PC-3 (cell line): ENCODE data around the gene EPHA2.

Experiments used
- CTCF ChIP-seq: fragments of 300-600 bp; sonication (generic); conservative IDR thresholded peaks from 2 replicates; pipeline ENCODE4 v1.5.1; 2017; ENCODE audit warnings: antibody characterized with exemption, low read depth, mild to moderate bottlenecking, low read length
- EZH2 ChIP-seq: fragments of 300-600 bp; sonication (generic); IDR thresholded peaks from one replicate; pipeline ENCODE4 v1.6.1; 2017; ENCODE audit warnings: antibody characterized with exemption, mild to moderate bottlenecking, low read length; ENCODE audit not compliant: unreplicated experiment

- TF ChIP-seq EZH2 (no peak), CTCF (no peak)
Measured at GRCh38 chr1:16143005-16143565, 12.8 kb downstream of the EPHA2 start.
